MM.1S (cell line): Measurements from ENCODE around the gene HYAL2.

ENCODE experiments used
- EZH2 ChIP-seq: fragments of 300-600 bp; sonication (generic); optimal IDR thresholded peaks from 2 replicates; pipeline ENCODE3; 2017; ENCODE audit warnings: low read depth, mild to moderate bottlenecking, antibody characterized with exemption, low read length, mixed read lengths
- TF ChIP-seq, protein P1 (sequence below): fragments of 300-600 bp; sonication (generic); IDR thresholded peaks from 2 replicates; pipeline ENCODE4 v1.5.1; 2016; ENCODE audit warnings: antibody characterized with exemption, low read length, mixed read lengths

DNA sequence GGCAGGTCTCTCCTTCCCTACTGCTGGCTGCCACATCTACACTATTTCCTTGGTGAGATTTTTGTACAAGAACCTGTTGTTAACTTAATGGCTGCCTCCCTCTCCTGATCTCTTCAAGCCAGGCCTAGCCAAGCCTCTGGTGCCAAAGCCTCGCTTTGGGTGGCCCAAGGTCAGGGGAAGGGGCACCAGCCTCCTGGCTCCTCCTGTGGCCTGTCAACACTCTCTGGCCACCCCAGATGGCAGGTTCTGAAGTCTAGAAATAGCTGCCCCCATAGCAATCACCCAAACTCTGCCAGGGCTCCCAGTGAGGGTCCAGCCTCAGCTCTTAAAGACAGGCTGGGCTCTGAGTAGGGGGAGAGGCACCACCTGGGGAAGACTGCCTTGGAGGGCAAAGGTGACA is 35.3 kb downstream of the HYAL2 start:
- TF ChIP-seq, protein P1, sequence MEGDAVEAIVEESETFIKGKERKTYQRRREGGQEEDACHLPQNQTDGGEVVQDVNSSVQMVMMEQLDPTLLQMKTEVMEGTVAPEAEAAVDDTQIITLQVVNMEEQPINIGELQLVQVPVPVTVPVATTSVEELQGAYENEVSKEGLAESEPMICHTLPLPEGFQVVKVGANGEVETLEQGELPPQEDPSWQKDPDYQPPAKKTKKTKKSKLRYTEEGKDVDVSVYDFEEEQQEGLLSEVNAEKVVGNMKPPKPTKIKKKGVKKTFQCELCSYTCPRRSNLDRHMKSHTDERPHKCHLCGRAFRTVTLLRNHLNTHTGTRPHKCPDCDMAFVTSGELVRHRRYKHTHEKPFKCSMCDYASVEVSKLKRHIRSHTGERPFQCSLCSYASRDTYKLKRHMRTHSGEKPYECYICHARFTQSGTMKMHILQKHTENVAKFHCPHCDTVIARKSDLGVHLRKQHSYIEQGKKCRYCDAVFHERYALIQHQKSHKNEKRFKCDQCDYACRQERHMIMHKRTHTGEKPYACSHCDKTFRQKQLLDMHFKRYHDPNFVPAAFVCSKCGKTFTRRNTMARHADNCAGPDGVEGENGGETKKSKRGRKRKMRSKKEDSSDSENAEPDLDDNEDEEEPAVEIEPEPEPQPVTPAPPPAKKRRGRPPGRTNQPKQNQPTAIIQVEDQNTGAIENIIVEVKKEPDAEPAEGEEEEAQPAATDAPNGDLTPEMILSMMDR, result no peak
- TF ChIP-seq EZH2, result no peak
